MM.1S (cell line): ENCODE measurements around the gene BYSL.

ENCODE experiments used
- DNase-seq: peaks from one replicate; pipeline ENCODE4 v3.0.0-alpha.2; 2015
- H2AFZ ChIP-seq: fragments of 300-600 bp; sonication (generic); 2 replicates; pipeline ENCODE4 v1.6.0; 2016; ENCODE audit warnings: antibody characterized with exemption, low read length
- H3F3A ChIP-seq: fragments of 300-600 bp; sonication (generic); 2 replicates; pipeline ENCODE4 v1.6.1; 2016; ENCODE audit warnings: mild to moderate bottlenecking, antibody characterized with exemption, low read length, moderate library complexity, mixed read lengths; ENCODE audit not compliant: insufficient read depth
- H3K27ac ChIP-seq: fragments of 300-600 bp; sonication (generic); 2 replicates; pipeline ENCODE4 v1.5.1; 2016; ENCODE audit warnings: mild to moderate bottlenecking, low read length
- H3K27me3 ChIP-seq: fragments of 300-600 bp; sonication (generic); replicated peaks from 2 replicates; pipeline ENCODE4 v1.6.0; 2016; ENCODE audit warnings: low read length; ENCODE audit not compliant: insufficient read depth
- H3K36me3 ChIP-seq: fragments of 300-600 bp; sonication (generic); replicated peaks from 2 replicates; pipeline ENCODE4 v1.6.1; 2016; ENCODE audit warnings: mild to moderate bottlenecking, low read length, mixed read lengths; ENCODE audit not compliant: insufficient read depth
- H3K4me1 ChIP-seq: fragments of 300-600 bp; sonication (generic); 2 replicates; pipeline ENCODE4 v1.6.1; 2016; ENCODE audit warnings: low read length, mixed read lengths
- H3K4me2 ChIP-seq: fragments of 300-600 bp; sonication (generic); 2 replicates; pipeline ENCODE4 v1.6.0; 2016; ENCODE audit warnings: low read depth, low read length
- H3K4me3 ChIP-seq: fragments of 300-600 bp; sonication (generic); 2 replicates; pipeline ENCODE4 v1.5.1; 2016; ENCODE audit warnings: low read length, mixed read lengths
- H3K79me2 ChIP-seq: fragments of 300-600 bp; sonication (generic); 2 replicates; pipeline ENCODE4 v1.6.1; 2016; ENCODE audit warnings: mixed run types, low read length, mixed read lengths
- H3K9ac ChIP-seq: fragments of 300-600 bp; sonication (generic); 2 replicates; pipeline ENCODE4 v1.6.1; 2016; ENCODE audit warnings: low read length, mixed read lengths
- H3K9me2 ChIP-seq: fragments of 300-600 bp; sonication (generic); replicated peaks from 2 replicates; pipeline ENCODE4 v1.6.1; 2016; ENCODE audit warnings: mild to moderate bottlenecking, low read length, mixed read lengths; ENCODE audit not compliant: insufficient read depth
- H3K9me3 ChIP-seq: fragments of 300-600 bp; sonication (generic); replicated peaks from 2 replicates; pipeline ENCODE4 v1.6.1; 2016; ENCODE audit warnings: mild to moderate bottlenecking, low read length, mixed read lengths; ENCODE audit not compliant: insufficient read depth
- H4K20me1 ChIP-seq: fragments of 300-600 bp; sonication (generic); 2 replicates; pipeline ENCODE4 v1.6.1; 2016; ENCODE audit warnings: mild to moderate bottlenecking, low read length, moderate library complexity, mixed read lengths; ENCODE audit not compliant: insufficient read depth
- CTCF ChIP-seq: fragments of 300-600 bp; sonication (generic); IDR thresholded peaks from 2 replicates; pipeline ENCODE4 v1.5.1; 2016; ENCODE audit warnings: antibody characterized with exemption, low read length, mixed read lengths
- EZH2 ChIP-seq: fragments of 300-600 bp; sonication (generic); optimal IDR thresholded peaks from 2 replicates; pipeline ENCODE3; 2017; ENCODE audit warnings: low read depth, mild to moderate bottlenecking, antibody characterized with exemption, low read length, mixed read lengths
- EZH2phosphoT487 ChIP-seq: fragments of 300-600 bp; sonication (generic); IDR thresholded peaks from 2 replicates; pipeline ENCODE4 v1.6.1; 2018; ENCODE audit warnings: antibody characterized with exemption, low read length

The BYSL gene

GRCh38 chr6:41885930-41886329 lies 35.4 kb upstream of the BYSL start:
- DNase-seq, result no peak
- Histone ChIP-seq H3F3A (no peaks in the 10 kb centered on the region), H4K20me1 (no peaks in the 10 kb centered on the region), H3K27ac (no peak overlapping the region), H2AFZ (no peak overlapping the region), H3K27me3 (no peaks in the 10 kb centered on the region), H3K79me2 (peaks cover 18% of the 10 kb centered on the region), H3K9ac (no peak overlapping the region), H3K4me1 (no peaks in the 10 kb centered on the region), H3K4me2 (no peak overlapping the region), H3K4me3 (no peak overlapping the region), H3K9me2 (no peaks in the 10 kb centered on the region), H3K9me3 (no peaks in the 10 kb centered on the region), H3K36me3 (no peaks in the 10 kb centered on the region; the same call in 1 of the 2 replicates)
- TF ChIP-seq EZH2 (no peak), EZH2phosphoT487 (no peak), CTCF (no peak)

GRCh38 chr6:41887331-41887751 lies 34.0 kb upstream of the BYSL start:
- no peak overlapping the region for H3K9ac ChIP-seq
- no peak for DNase-seq
- peaks cover 29% of the 10 kb centered on the region for H3K79me2 ChIP-seq
- H3K4me2 ChIP-seq, result no peak overlapping the region
- no peaks in the 10 kb centered on the region for H3K9me3 ChIP-seq
- no peak overlapping the region for H2AFZ ChIP-seq
- no peak overlapping the region for H3K27ac ChIP-seq
- H3K9me2 ChIP-seq, result no peaks in the 10 kb centered on the region
- H4K20me1 ChIP-seq, result no peaks in the 10 kb centered on the region
- H3F3A ChIP-seq, result no peaks in the 10 kb centered on the region
- H3K27me3 ChIP-seq, result no peaks in the 10 kb centered on the region
- no peak overlapping the region for H3K4me3 ChIP-seq
- H3K4me1 ChIP-seq, result no peaks in the 10 kb centered on the region
- no peak for TF ChIP-seq CTCF
- no peak for TF ChIP-seq EZH2
- TF ChIP-seq EZH2phosphoT487, result no peak
- no peaks in the 10 kb centered on the region; the same call in 1 of the 2 replicates for H3K36me3 ChIP-seq

- Histone ChIP-seq H3F3A (peaks cover 14% of the 10 kb centered on the region), H3K9me2 (no peaks in the 10 kb centered on the region), H3K36me3 (no peaks in the 10 kb centered on the region), H3K4me1 (peaks cover 9% of the 10 kb centered on the region), H3K4me3 (no peak overlapping the region), H3K9ac (no peak overlapping the region), H3K4me2 (peak overlapping the region; percentile 98; the same call in 1 of the 2 replicates), H3K79me2 (peaks cover 46% of the 10 kb centered on the region), H3K9me3 (no peaks in the 10 kb centered on the region), H2AFZ (no peak overlapping the region), H3K27ac (no peak overlapping the region), H3K27me3 (no peaks in the 10 kb centered on the region), H4K20me1 (no peaks in the 10 kb centered on the region)
- no peak for TF ChIP-seq CTCF
- TF ChIP-seq EZH2, result no peak
- TF ChIP-seq EZH2phosphoT487, result no peak
- no peak for DNase-seq
Observed at GRCh38 chr6:41892921-41893564, 28.3 kb upstream of the BYSL start.
